GM21367 (cell line): Measurements from ENCODE around the gene GALK1.

Source experiments
- ATAC-seq: cut with Tn5 transposase; IDR thresholded peaks from one replicate; pipeline ENCODE4 v1.9.1; 2021; ENCODE audit not compliant: unreplicated experiment

Gene GALK1

DNA sequence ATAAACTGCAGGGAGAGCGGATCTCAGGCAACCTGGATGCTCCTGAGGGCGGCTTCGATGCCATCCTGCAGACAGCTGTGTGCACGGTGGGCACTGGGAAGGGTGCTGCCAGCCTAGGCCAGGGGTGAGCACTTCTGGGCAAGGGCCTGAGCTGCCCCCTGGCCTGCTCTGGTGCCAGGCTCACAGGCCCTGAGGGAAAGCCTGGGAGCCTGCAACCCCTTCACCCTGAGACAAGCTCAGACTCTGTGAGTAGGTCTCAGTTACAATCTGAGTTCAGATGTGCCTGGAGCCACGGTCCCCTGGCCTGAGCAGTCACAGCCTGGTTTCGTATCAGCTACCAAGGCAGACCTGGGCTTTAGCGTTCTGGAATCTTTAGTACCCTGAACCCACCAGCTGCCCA, 35.6 kb downstream of the GALK1 start:
- no peak for ATAC-seq

DNA sequence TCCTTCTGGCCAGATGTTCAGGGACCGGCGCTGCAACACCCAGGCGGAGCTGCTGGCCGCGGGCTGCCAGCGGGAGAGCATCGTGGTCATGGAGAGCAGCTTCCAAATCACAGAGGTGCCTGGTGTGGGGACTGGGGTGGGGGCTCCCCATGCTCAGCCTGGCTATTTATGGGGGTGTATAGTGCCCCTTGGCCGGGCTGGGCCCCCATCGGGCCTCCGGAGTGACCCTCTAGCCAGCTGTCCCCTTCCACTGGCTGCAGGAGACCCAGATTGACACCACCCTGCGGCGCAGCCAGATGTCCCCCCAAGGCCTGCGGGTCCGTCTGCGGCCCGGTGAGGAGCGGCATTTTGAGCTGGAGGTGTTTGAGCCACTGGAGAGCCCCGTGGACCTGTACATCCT, 37.6 kb downstream of the GALK1 start:
- no peak for ATAC-seq

DNA sequence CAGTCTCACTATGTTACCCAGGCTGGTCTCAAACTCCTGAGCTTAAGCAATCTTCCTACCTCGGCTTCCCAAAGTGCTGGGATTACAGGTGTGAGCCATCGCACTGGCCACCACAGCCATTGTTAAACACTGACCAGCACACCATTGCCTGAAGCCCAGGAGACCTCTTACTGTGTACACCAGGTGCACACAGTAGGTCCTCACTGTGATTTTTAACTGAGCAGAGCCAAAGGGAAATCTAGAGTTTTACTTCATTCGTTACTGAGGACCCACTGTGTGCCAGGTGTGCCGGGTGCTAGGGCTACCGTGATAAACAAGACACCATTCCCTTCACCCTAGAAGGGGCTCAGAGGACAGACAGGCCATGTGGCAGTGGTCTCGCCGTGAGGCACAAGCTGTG, 39.5 kb downstream of the GALK1 start:
- no peak for ATAC-seq

DNA sequence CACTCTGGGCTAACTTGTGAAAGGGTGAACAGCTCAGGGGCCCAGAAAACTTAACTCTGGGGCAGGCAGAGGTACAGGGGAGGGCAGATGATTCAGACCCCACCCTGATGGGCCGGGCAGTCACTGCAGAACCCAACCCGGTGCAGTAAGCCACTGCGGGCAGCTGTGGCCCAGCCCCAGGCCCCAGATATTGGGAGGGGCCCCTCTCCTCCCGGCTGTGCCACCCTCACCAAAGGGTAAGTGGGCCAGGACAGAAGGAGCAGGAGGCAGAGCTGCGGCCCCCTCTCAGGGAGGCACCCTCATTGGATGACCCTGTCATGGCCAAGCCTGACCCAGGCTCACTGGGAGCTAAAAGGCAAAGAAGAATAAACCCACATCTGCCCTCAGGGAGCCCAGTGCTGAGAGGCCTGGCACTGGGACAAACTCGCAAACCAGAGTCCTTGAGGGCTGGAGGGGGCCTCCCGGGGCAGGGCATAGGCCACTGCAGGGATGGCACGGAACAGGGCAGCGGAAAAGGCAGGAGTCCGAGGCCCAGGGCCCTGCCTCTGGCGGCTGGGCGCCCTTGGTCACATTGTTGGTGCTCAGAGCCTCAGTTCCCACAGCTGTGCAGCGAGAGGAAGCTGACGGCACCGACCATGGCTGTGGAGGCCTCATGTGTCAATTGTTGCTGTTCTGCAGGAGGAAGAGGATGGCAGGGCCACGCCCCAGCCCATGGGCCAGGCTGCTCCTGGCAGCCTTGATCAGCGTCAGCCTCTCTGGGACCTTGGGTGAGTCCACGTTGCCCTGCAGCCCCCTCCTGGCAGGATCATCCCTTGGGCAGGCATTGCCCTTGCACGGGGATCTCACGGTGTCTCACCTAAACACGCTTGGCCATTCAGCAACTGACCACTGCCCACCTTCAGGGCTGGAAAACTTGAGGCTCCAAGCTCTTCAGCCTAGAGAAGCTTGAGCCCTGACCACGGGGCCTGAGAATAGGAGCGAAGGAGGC, 40.7 kb downstream of the GALK1 start:
- no peak for ATAC-seq

DNA sequence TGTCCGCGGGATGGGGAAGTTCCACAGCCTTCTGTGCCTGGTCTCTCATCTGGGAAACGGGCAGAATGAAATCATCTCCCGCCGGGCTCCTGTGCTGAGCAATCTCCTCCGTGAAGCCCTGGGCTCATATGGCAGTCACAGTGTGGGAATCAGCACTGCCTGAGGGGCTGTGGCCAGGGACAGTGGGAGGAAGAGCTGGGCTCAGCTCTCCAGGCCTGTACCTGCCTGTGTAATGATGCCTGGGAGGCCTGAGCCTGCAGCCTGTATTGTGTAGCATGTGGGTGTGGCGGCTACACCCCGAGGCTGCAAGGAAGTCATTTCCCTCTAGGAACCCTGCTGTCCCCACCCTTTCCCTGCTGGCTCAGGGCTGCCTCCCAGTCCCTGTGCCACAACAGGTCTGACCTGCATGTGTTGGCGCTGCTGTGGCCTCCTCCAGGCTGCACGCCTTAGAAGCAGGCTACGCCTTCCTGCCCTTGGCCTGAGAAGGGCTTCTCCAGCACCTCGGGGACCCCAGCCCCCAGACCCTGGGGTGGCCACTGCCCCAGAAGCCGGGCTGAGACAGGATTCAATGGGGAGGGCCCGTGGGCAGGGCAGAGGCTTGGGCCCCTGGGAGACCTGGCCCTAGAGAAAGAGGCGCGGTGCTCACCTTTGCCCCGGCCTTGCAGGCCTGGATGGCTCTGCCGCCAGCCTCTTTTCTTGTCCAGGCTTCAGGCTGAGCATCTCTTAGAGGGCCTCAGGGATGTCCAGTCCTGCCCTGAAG, 41.6 kb downstream of the GALK1 start:
- no peak for ATAC-seq

DNA sequence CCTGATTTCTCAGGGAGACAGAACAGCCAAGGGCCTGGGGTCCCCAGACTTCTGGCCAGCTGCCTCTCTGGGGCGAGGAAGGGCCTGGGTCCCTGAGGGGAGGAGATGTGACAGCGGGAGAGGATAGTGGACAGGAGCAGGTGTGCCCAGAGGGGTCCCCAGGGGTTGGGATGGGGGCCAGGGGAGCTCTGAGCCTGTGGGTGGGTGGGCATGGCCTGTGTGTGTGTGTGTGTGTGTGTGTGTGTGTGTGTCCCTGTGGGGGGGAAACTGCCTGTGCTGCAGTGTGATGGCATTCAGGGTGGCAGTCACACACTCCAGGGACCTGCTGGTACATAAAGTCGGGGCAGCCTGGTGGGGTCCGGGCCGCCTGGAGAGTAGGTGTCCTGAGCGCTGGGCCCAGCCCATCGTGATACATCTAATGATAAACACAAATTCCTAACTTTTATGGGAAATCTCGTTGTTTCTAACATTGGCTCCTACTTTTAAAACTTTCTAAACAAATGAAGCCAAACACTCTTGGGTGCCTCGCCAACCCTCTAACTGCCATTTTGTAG, 42.4 kb downstream of the GALK1 start:
- no peak for ATAC-seq

DNA sequence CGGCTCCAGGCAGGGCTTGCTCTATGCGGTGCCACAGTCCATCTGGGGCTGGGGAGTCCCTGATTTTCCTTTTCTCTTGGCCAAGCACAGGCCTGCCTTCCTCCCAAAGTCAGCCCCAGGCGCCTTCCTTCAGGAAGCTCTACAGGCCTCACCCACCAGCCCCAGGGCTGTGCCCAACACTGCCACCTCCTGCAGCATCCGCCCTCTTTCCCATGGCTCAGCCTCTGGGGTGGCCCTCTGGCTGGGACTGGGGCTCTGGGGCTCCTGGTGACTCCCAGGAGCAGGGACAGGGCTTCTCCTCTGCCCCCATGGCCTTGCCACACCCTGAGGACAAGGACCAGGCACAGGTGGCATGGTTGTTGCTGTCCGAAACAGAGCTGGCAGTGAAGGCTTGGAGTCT, 42.9 kb downstream of the GALK1 start:
- ATAC-seq = no peak

DNA sequence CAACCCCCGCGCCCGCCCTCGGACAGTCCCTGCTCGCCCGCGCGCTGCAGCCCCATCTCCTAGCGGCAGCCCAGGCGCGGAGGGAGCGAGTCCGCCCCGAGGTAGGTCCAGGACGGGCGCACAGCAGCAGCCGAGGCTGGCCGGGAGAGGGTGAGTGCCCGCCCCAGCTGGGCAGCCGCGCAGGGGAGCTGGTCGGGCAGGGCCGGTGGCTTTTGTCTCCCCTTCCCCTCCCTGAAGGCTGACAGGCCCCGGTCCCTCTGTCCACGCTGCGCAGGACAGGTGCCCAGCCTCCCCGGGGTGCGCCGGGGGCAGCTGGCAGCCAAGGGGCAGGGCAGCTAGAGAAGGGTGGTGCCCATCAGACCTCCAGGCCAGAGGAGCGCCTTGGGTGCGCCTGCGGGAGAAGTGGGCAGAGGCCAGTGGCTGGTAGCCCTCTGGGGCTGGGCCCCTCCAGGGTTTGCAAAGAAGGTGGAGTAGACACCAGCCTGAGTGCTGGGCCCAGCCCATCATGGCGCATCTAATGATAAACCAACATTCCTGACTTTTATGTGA, 43.5 kb downstream of the GALK1 start:
- ATAC-seq = no peak

DNA sequence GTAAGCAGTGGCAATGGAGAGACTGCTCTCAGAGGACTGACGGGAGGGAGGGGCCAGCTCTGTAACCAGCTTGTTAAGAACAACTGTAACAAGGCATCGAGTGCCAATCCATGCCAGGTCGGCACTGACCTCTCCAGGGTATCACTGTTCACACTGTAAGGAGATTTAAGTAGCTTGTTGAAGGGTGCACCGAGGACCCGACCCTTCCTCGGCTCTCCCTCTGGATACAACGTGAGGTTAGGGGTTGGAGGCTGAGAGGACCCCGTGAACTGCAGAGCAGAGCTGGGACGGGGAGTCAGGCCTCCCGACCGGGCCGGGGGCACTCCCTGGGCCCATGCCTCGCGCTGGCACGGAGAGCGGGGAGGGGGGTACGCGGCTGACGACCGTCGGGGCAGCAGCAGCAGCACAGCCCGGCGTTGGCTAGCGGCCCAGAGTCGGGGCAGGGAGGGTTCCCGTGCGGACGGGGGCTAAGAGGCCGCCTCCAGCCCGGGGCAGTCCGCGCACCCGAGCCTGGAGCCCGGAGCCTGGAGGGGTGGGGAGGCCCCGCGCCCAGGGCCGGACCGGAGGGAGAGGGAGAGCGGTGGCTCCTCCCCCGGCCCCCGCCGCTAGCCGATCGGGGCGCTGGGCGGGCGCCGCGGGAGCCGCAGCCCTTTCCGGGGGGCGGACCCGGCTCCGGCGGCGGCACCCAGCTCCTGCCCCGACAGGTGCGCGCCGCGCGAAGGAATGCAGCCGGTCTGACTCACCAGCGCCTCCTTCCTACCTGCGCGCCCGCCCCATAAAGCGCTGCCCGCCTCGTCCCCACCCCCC, 44.1 kb downstream of the GALK1 start, which contains the start of gene ITGB4:
Gene ITGB4 (plus strand): TSS at position 804 of the 807 bp plus-strand sequence. CDS start 3,245 bp downstream, outside the sequence.
- ATAC-seq = no peak

DNA sequence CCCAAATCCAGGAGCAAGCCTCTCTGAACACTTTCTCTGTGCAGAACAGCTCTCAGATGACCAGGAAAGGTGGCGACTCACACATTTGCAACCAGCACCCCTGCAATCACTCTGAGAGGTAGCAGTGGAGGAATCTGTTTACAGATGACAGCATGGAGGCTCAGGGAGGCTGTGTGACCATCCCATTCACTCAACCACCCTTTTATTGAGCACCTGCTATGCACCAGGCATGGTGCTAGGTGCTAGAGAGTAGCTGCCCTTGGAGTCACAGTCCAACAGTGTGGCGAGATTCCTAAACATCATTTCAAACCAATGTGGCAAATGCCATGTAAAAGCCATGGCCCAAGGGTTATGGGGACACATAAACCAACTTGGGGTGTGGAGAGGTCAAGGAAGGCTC, 45.3 kb downstream of the GALK1 start:
- ATAC-seq = no peak

DNA sequence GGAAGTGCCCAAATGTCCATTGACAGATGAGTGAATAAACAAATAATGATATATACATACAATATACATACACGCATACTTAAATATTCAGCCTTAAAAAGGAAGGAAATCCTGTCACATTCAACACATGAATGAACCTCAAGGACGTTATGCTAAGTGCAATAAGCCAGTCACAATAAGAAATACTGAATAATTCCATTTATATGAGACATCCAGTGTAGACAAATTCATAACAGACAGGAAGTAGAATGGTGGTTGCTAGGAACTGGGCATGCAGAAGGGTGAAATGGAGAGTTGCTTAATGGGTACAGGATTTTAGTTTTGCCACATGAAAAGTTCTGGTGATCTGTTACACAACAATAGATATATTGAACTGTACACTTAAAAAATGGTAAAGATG, 52.5 kb downstream of the GALK1 start:
- no peak for ATAC-seq
